PC-9 (cell line): ENCODE data around the gene GNB3. TPM values are rescaled to one million over a fixed set of nuclear protein-coding genes. Genes with fewer than 3 reads are reported as not detected.

Experiments used
- BruUV-seq: library from RNA; stranded (reverse); fragments of 400-500 nt; replicated peaks from 2 replicates; lab custom pipeline; 2021; lab: Mats Ljungman, UMichigan
- CTCF ChIA-PET: fragments of 300-600 bp; sonication (Branson Sonifier 250); formaldehyde crosslinking; loops from one replicate; lab custom pipeline; 2022; ENCODE audit warnings: antibody characterized with exemption; lab: Charles Lee
- POLR2A ChIA-PET: fragments of 300-600 bp; sonication (Branson Sonifier 250); formaldehyde crosslinking; loops from one replicate; lab custom pipeline; 2022; ENCODE audit warnings: antibody characterized with exemption; ENCODE audit not compliant: unreplicated experiment; lab: Charles Lee
- DNase-seq, 2 experiments: peaks; one replicate each; pipeline versions ENCODE4 v3.0.0 to v3.0.0-alpha.2; 2015 to 2022; ENCODE audit warnings: mixed read lengths in 1 of 2
- H2AFZ ChIP-seq: fragments of 200-600 bp; sonication (generic); 2 replicates; pipeline ENCODE4 v1.8.1; 2017; ENCODE audit warnings: antibody characterized with exemption
- H3F3A ChIP-seq: fragments of 200-600 bp; sonication (generic); 2 replicates; pipeline ENCODE4 v1.8.1; 2017; ENCODE audit warnings: antibody characterized with exemption, mild to moderate bottlenecking, low read depth; ENCODE audit not compliant: insufficient read depth
- H3K27ac ChIP-seq: fragments of 200-600 bp; sonication (generic); 2 replicates; pipeline ENCODE4 v1.6.1; 2016; ENCODE audit warnings: mixed run types
- H3K27me3 ChIP-seq: fragments of 200-600 bp; sonication (generic); 2 replicates; pipeline ENCODE4 v1.6.1; 2016; ENCODE audit warnings: low read depth, mixed run types; ENCODE audit not compliant: insufficient read depth
- H3K36me3 ChIP-seq: fragments of 200-600 bp; sonication (generic); 2 replicates; pipeline ENCODE4 v1.6.1; 2016; ENCODE audit warnings: low read depth, mixed run types
- H3K4me1 ChIP-seq: fragments of 200-600 bp; sonication (generic); replicated peaks from 2 replicates; pipeline ENCODE4 v1.6.1; 2016; ENCODE audit warnings: mixed run types; ENCODE audit not compliant: insufficient read depth
- H3K4me2 ChIP-seq: fragments of 200-600 bp; sonication (generic); 2 replicates; pipeline ENCODE4 v1.6.1; 2017; ENCODE audit warnings: mixed run types
- H3K4me3 ChIP-seq: fragments of 200-600 bp; sonication (generic); 2 replicates; pipeline ENCODE4 v1.6.1; 2016; ENCODE audit warnings: mixed run types
- H3K79me2 ChIP-seq: fragments of 200-600 bp; sonication (generic); 2 replicates; pipeline ENCODE4 v1.6.1; 2017; ENCODE audit warnings: low read depth, mixed run types
- H3K9me2 ChIP-seq: fragments of 200-600 bp; sonication (generic); 2 replicates; pipeline ENCODE4 v1.8.1; 2017; ENCODE audit warnings: mild to moderate bottlenecking; ENCODE audit not compliant: insufficient read depth
- H3K9me3 ChIP-seq: fragments of 200-600 bp; sonication (generic); 2 replicates; pipeline ENCODE4 v1.8.1; 2016; ENCODE audit warnings: low read depth; ENCODE audit not compliant: insufficient read depth
- H4K20me1 ChIP-seq: fragments of 200-600 bp; sonication (generic); 2 replicates; pipeline ENCODE4 v1.8.1; 2017; ENCODE audit not compliant: insufficient read depth
- CTCF ChIP-seq: fragments of 200-600 bp; sonication (generic); conservative IDR thresholded peaks from 2 replicates; pipeline ENCODE4 v1.6.1; 2017; ENCODE audit warnings: mixed run types, antibody characterized with exemption, mild to moderate bottlenecking, moderate library complexity
- EZH2 ChIP-seq: fragments of 200-600 bp; sonication (generic); IDR thresholded peaks from 2 replicates; pipeline ENCODE4 v1.8.0; 2017; ENCODE audit warnings: antibody characterized with exemption, low read depth
- intact Hi-C: fragments of 100-400 bp; cut with micrococcal nuclease; formaldehyde crosslinking; loops from one replicate; pipeline ENCODE4 v1.10.0; 2022; ENCODE audit not compliant: unreplicated experiment
- total RNA-seq: library from RNA; stranded (reverse); gene quantifications from 2 replicates; pipeline ENCODE4 v1.2.3, GENCODE V29; 2021

The GNB3 gene
- total RNA-seq, 1 experiment from 2014 or later: not detected

GRCh38 chr12:6836851-6837250 lies 3.9 kb upstream of the GNB3 start:
- no TSS peak for BruUV-seq
- intact Hi-C loops: no loop called here
- H4K20me1 ChIP-seq: no peaks in the 10 kb centered on the region
- H3K27ac ChIP-seq: no peak overlapping the region
- POLR2A ChIA-PET: interaction anchor here (0.6 to 0.8 kb wide), 2 partner anchors 16 to 223 kb away, joined by 4 to 9 read pairs; no protein-coding TSS in a partner anchor
- no peak for DNase-seq
- CTCF ChIA-PET: interaction anchor here (0.7 to 1.5 kb wide), 3 partner anchors 15 to 277 kb away, joined by 4 to 6 read pairs (median 5); partner anchors contain the start of genes MLF2 and USP5
- peaks cover 3% of the 10 kb centered on the region; the same call in 1 of the 2 replicates for H3F3A ChIP-seq
- peaks cover 12% of the 10 kb centered on the region for H3K27me3 ChIP-seq
- no peak for TF ChIP-seq CTCF
- no peak for TF ChIP-seq EZH2
- no peaks in the 10 kb centered on the region for H3K9me3 ChIP-seq
- no peaks in the 10 kb centered on the region for H3K9me2 ChIP-seq
- no peaks in the 10 kb centered on the region for H3K36me3 ChIP-seq
- H3K4me1 ChIP-seq: no peaks in the 10 kb centered on the region
- no peak overlapping the region for H2AFZ ChIP-seq
- H3K4me2 ChIP-seq: no peak overlapping the region
- no peaks in the 10 kb centered on the region for H3K79me2 ChIP-seq
- no peak overlapping the region for H3K4me3 ChIP-seq

- POLR2A ChIA-PET: no interaction called here
- H4K20me1 ChIP-seq: no peaks in the 10 kb centered on the region
- no peaks in the 10 kb centered on the region for H3K36me3 ChIP-seq
- no peaks in the 10 kb centered on the region for H3K4me1 ChIP-seq
- no TSS peak for BruUV-seq
- no peak overlapping the region for H2AFZ ChIP-seq
- H3K79me2 ChIP-seq: no peaks in the 10 kb centered on the region
- TF ChIP-seq EZH2 (no peak), CTCF (no peak)
- CTCF ChIA-PET: interaction anchor here (0.7 to 1.5 kb wide), 2 partner anchors 85 to 276 kb away, joined by 4 to 5 read pairs; partner anchors contain the start of gene MLF2
- intact Hi-C loops: no loop called here
- no peak overlapping the region for H3K27ac ChIP-seq
- H3K9me2 ChIP-seq: no peaks in the 10 kb centered on the region
- H3K27me3 ChIP-seq: peaks cover 6% of the 10 kb centered on the region; the same call in 1 of the 2 replicates
- DNase-seq: no peak
- H3K9me3 ChIP-seq: no peaks in the 10 kb centered on the region
- H3F3A ChIP-seq: peaks cover 3% of the 10 kb centered on the region; the same call in 1 of the 2 replicates
- no peak overlapping the region for H3K4me2 ChIP-seq
- no peak overlapping the region for H3K4me3 ChIP-seq
These were observed 3.2 kb upstream of the GNB3 start for GRCh38 chr12:6837370-6838060.

GRCh38 chr12:6838854-6839253 lies 1.9 kb upstream of the GNB3 start:
- Histone ChIP-seq H3K27me3 (peaks cover under 1% of the 10 kb centered on the region; the same call in 1 of the 2 replicates), H3K4me1 (no peaks in the 10 kb centered on the region), H3K9me2 (no peaks in the 10 kb centered on the region), H2AFZ (no peak overlapping the region), H4K20me1 (no peaks in the 10 kb centered on the region), H3K79me2 (no peaks in the 10 kb centered on the region), H3F3A (peaks cover 3% of the 10 kb centered on the region; the same call in 1 of the 2 replicates), H3K27ac (no peak overlapping the region), H3K36me3 (no peaks in the 10 kb centered on the region), H3K4me3 (no peak overlapping the region), H3K9me3 (no peaks in the 10 kb centered on the region), H3K4me2 (no peak overlapping the region)
- DNase-seq: no peak
- ChIA-PET CTCF (interaction anchor here (0.5 kb wide), 1 partner anchor 64 kb away, joined by 3 read pairs; no protein-coding TSS in a partner anchor), POLR2A (interaction anchor here (0.5 kb wide), 1 partner anchor 251 kb away, joined by 3 read pairs; no protein-coding TSS in a partner anchor)
- BruUV-seq: no TSS peak
- TF ChIP-seq CTCF (no peak), EZH2 (no peak)
- intact Hi-C loops: no loop called here
